OCI-LY7 (cell line): ENCODE data around the gene SRR.

ENCODE experiments used
- EZH2phosphoT487 ChIP-seq: fragments of 200-600 bp; sonication (generic); IDR thresholded peaks from 2 replicates; pipeline ENCODE4 v1.6.1; 2018; ENCODE audit warnings: low read depth, borderline replicate concordance, mild to moderate bottlenecking, mixed run types, antibody characterized with exemption, low read length, moderate library complexity, mixed read lengths
- TF ChIP-seq, protein P1 (sequence below): fragments of 200-600 bp; sonication (generic); conservative IDR thresholded peaks from 2 replicates; pipeline ENCODE4 v1.5.1; 2014; ENCODE audit warnings: mild to moderate bottlenecking, antibody characterized with exemption, low read length, moderate library complexity, mixed read lengths

DNA sequence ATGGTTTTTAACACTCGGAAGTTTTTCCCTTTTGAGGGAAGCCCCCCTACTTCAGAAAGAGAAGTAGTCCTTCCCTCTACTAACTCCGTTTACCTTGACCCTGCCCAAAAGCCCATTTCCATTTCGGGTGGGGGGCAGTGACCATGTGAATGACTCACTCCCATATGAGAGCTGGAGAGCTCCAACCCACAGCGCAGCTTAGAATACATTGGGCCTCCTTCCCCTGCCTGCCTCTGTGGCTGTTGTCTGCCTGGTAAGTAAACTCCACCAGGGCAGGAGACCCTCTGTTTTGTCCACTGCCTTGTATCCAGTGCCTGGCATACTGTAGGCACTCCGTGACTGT, 34.5 kb downstream of the SRR start:
- TF ChIP-seq, protein P1, sequence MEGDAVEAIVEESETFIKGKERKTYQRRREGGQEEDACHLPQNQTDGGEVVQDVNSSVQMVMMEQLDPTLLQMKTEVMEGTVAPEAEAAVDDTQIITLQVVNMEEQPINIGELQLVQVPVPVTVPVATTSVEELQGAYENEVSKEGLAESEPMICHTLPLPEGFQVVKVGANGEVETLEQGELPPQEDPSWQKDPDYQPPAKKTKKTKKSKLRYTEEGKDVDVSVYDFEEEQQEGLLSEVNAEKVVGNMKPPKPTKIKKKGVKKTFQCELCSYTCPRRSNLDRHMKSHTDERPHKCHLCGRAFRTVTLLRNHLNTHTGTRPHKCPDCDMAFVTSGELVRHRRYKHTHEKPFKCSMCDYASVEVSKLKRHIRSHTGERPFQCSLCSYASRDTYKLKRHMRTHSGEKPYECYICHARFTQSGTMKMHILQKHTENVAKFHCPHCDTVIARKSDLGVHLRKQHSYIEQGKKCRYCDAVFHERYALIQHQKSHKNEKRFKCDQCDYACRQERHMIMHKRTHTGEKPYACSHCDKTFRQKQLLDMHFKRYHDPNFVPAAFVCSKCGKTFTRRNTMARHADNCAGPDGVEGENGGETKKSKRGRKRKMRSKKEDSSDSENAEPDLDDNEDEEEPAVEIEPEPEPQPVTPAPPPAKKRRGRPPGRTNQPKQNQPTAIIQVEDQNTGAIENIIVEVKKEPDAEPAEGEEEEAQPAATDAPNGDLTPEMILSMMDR, result no peak
- TF ChIP-seq EZH2phosphoT487, result no peak
